GM23338 (cell line): ENCODE results near the gene TFAP2E. TPM values are rescaled to one million over a fixed set of nuclear protein-coding genes. Genes with fewer than 3 reads are reported as not detected.

Experiments used
- ATAC-seq: fragments of 200-7000 bp; cut with Tn5 transposase; 3 replicates; pipeline ENCODE4 v1.9.1; 2020
- DNase-seq: peaks from one replicate; pipeline ENCODE4 v3.0.0-alpha.2; 2015; ENCODE audit warnings: low spot score
- H2AFZ ChIP-seq: fragments of 200-600 bp; sonication (generic); 2 replicates; pipeline ENCODE4 v1.8.0; 2016; ENCODE audit warnings: antibody characterized with exemption, mild to moderate bottlenecking, moderate library complexity
- H3F3A ChIP-seq: fragments of 200-600 bp; sonication (generic); replicated peaks from 2 replicates; pipeline ENCODE4 v1.8.0; 2017; ENCODE audit warnings: antibody characterized with exemption, mixed run types, low read depth
- H3K27ac ChIP-seq: fragments of 200-600 bp; sonication (generic); 2 replicates; pipeline ENCODE4 v1.6.1; 2016; ENCODE audit warnings: low read depth
- H3K27me3 ChIP-seq: fragments of 200-600 bp; sonication (generic); 2 replicates; pipeline ENCODE4 v1.8.0; 2016; ENCODE audit warnings: mild to moderate bottlenecking, mixed run types, moderate library complexity; ENCODE audit not compliant: insufficient read depth
- H3K36me3 ChIP-seq: fragments of 200-600 bp; sonication (generic); 2 replicates; pipeline ENCODE4 v1.8.0; 2016; ENCODE audit warnings: mild to moderate bottlenecking; ENCODE audit not compliant: insufficient read depth
- H3K4me1 ChIP-seq: fragments of 200-600 bp; sonication (generic); 2 replicates; pipeline ENCODE4 v1.8.0; 2016; ENCODE audit warnings: mild to moderate bottlenecking, moderate library complexity; ENCODE audit not compliant: insufficient read depth
- H3K4me2 ChIP-seq: fragments of 200-600 bp; sonication (generic); 2 replicates; pipeline ENCODE4 v1.7.1; 2017; ENCODE audit warnings: mixed run types
- H3K4me3 ChIP-seq: fragments of 200-600 bp; sonication (generic); 2 replicates; pipeline ENCODE4 v1.6.1; 2016; ENCODE audit warnings: mixed run types
- H3K79me2 ChIP-seq: fragments of 200-600 bp; sonication (generic); replicated peaks from 2 replicates; pipeline ENCODE4 v1.8.0; 2017; ENCODE audit warnings: mild to moderate bottlenecking; ENCODE audit not compliant: insufficient read depth
- H3K9me2 ChIP-seq: fragments of 200-600 bp; sonication (generic); 2 replicates; pipeline ENCODE4 v1.8.0; 2017; ENCODE audit not compliant: insufficient read depth
- H4K20me1 ChIP-seq: fragments of 200-600 bp; sonication (generic); replicated peaks from 2 replicates; pipeline ENCODE4 v1.8.0; 2017; ENCODE audit warnings: mild to moderate bottlenecking; ENCODE audit not compliant: insufficient read depth
- H3K27ac Mint-ChIP-seq: 2 replicates; pipeline ENCODE4 v1.8.0; 2020; ENCODE audit warnings: inconsistent platforms, mild to moderate bottlenecking, moderate library complexity, mixed read lengths
- H3K27me3 Mint-ChIP-seq: 3 replicates; pipeline ENCODE4 v1.8.0; 2022; ENCODE audit warnings: low read depth, mild to moderate bottlenecking, moderate library complexity, mixed read lengths, inconsistent platforms; ENCODE audit not compliant: insufficient read depth, poor library complexity
- H3K36me3 Mint-ChIP-seq: 3 replicates; pipeline ENCODE4 v1.8.0; 2021; ENCODE audit warnings: low read depth, mild to moderate bottlenecking, inconsistent platforms, moderate library complexity, mixed read lengths
- H3K4me1 Mint-ChIP-seq: 3 replicates; pipeline ENCODE4 v1.8.0; 2020; ENCODE audit warnings: mild to moderate bottlenecking, inconsistent platforms, mixed read lengths
- H3K4me3 Mint-ChIP-seq: 3 replicates; pipeline ENCODE4 v1.8.0; 2021; ENCODE audit warnings: moderate library complexity, mild to moderate bottlenecking, inconsistent platforms, mixed read lengths
- H3K9me3 Mint-ChIP-seq: 3 replicates; pipeline ENCODE4 v1.8.0; 2020; ENCODE audit warnings: moderate library complexity, mild to moderate bottlenecking, inconsistent platforms, mixed read lengths
- CREB1 ChIP-seq: fragments of 250-450 bp; sonication (Bioruptor Pico); IDR thresholded peaks from 2 replicates; pipeline ENCODE4 v1.5.0; 2020; ENCODE audit warnings: low read depth, mild to moderate bottlenecking, moderate library complexity
- POLR2AphosphoS5 ChIP-seq: IDR thresholded peaks from 2 replicates; pipeline ENCODE4 v1.6.1; 2016; ENCODE audit warnings: antibody characterized with exemption, low read depth
- STAT1 ChIP-seq: IDR thresholded peaks from one replicate; pipeline ENCODE4 v1.6.1; 2016; ENCODE audit warnings: antibody characterized with exemption; ENCODE audit not compliant: unreplicated experiment
- ZNF114 ChIP-seq: fragments of 250-450 bp; sonication (Bioruptor Pico); IDR thresholded peaks from 2 replicates; pipeline ENCODE4 v1.5.0; 2020; ENCODE audit warnings: mild to moderate bottlenecking, moderate library complexity
- ZNF462 ChIP-seq: fragments of 250-450 bp; sonication (Bioruptor Pico); IDR thresholded peaks from 2 replicates; pipeline ENCODE4 v1.5.0; 2020; ENCODE audit warnings: mild to moderate bottlenecking, moderate library complexity
- polyA plus RNA-seq: library from polyadenylated mRNA; unstranded; fragments of >200 nt; fragmentation: Nextera tagmentation; extraction: Ambion mirVana; gene quantifications from 2 replicates; pipeline ENCODE4 v1.2.1, GENCODE V29; 2016
- total RNA-seq: library from RNA; depleted of rRNA; stranded (reverse); fragments of >200 nt; shearing (Covaris generic); gene quantifications from 2 replicates; pipeline ENCODE4 v1.2.3, GENCODE V29; 2014
- TF ChIP-seq, protein P1 (sequence below): IDR thresholded peaks from one replicate; pipeline ENCODE4 v1.6.1; 2018; ENCODE audit warnings: antibody characterized with exemption; ENCODE audit not compliant: unreplicated experiment
- TF ChIP-seq, protein P2 (sequence below): IDR thresholded peaks from 2 replicates; pipeline ENCODE4 v1.6.1; 2016; ENCODE audit warnings: antibody characterized with exemption

The TFAP2E gene
- total and polyA plus RNA-seq, 2 experiments from 2014 or later = 0.34 to 1.4 TPM

- Mint-ChIP-seq H3K9me3 (peaks cover 9% of the 10 kb centered on the region; the same call in 2 of the 3 replicates), H3K4me1 (peaks cover 19% of the 10 kb centered on the region; the same call in 2 of the 3 replicates), H3K4me3 (peak within 1 kb of the TSS; percentile 100), H3K27ac (peak within 1 kb of the TSS; percentile 100), H3K36me3 (peaks cover 8% of the 10 kb centered on the region; the same call in 2 of the 3 replicates), H3K27me3 (peaks cover 9% of the 10 kb centered on the region)
- Histone ChIP-seq H3K9me2 (no peaks in the 10 kb centered on the region), H3K79me2 (peaks cover 50% of the 10 kb centered on the region), H3K36me3 (peaks cover 1% of the 10 kb centered on the region; the same call in 1 of the 2 replicates), H3K27ac (peak within 1 kb of the TSS; percentile 98), H4K20me1 (peaks cover 20% of the 10 kb centered on the region), H3F3A (0 out of 2 replicates have a peak, but pooled peaks cover 3% of the 10 kb centered on the region), H3K4me2 (peak within 1 kb of the TSS; percentile 88), H2AFZ (peak within 1 kb of the TSS; percentile 90), H3K4me3 (peak within 1 kb of the TSS; percentile 93), H3K4me1 (peaks cover 27% of the 10 kb centered on the region), H3K27me3 (no peaks in the 10 kb centered on the region)
- peak; percentile 92 for ATAC-seq
- DNase-seq = peak; percentile 99
- TF ChIP-seq, protein P1, sequence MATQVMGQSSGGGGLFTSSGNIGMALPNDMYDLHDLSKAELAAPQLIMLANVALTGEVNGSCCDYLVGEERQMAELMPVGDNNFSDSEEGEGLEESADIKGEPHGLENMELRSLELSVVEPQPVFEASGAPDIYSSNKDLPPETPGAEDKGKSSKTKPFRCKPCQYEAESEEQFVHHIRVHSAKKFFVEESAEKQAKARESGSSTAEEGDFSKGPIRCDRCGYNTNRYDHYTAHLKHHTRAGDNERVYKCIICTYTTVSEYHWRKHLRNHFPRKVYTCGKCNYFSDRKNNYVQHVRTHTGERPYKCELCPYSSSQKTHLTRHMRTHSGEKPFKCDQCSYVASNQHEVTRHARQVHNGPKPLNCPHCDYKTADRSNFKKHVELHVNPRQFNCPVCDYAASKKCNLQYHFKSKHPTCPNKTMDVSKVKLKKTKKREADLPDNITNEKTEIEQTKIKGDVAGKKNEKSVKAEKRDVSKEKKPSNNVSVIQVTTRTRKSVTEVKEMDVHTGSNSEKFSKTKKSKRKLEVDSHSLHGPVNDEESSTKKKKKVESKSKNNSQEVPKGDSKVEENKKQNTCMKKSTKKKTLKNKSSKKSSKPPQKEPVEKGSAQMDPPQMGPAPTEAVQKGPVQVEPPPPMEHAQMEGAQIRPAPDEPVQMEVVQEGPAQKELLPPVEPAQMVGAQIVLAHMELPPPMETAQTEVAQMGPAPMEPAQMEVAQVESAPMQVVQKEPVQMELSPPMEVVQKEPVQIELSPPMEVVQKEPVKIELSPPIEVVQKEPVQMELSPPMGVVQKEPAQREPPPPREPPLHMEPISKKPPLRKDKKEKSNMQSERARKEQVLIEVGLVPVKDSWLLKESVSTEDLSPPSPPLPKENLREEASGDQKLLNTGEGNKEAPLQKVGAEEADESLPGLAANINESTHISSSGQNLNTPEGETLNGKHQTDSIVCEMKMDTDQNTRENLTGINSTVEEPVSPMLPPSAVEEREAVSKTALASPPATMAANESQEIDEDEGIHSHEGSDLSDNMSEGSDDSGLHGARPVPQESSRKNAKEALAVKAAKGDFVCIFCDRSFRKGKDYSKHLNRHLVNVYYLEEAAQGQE = no peak
- no peak for TF ChIP-seq STAT1
- TF ChIP-seq, protein P2, sequence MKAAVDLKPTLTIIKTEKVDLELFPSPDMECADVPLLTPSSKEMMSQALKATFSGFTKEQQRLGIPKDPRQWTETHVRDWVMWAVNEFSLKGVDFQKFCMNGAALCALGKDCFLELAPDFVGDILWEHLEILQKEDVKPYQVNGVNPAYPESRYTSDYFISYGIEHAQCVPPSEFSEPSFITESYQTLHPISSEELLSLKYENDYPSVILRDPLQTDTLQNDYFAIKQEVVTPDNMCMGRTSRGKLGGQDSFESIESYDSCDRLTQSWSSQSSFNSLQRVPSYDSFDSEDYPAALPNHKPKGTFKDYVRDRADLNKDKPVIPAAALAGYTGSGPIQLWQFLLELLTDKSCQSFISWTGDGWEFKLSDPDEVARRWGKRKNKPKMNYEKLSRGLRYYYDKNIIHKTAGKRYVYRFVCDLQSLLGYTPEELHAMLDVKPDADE = peak; percentile 82
- TF ChIP-seq ZNF462 (CRISPR knock-in tag) = no peak
- peak; percentile 98 for TF ChIP-seq CREB1 (CRISPR knock-in tag)
- no peak for TF ChIP-seq ZNF114 (CRISPR knock-in tag)
- peak; percentile 98 for TF ChIP-seq POLR2AphosphoS5
Observed at GRCh38 chr1:35641233-35641866, 68.2 kb downstream of the TFAP2E start, which contains the start of gene PSMB2. PSMB2 (minus strand) TSS chr1:35641526; CDS start chr1:35641432, 94 bp downstream.
